ENCODE data around the gene TFPI.

DNA sequence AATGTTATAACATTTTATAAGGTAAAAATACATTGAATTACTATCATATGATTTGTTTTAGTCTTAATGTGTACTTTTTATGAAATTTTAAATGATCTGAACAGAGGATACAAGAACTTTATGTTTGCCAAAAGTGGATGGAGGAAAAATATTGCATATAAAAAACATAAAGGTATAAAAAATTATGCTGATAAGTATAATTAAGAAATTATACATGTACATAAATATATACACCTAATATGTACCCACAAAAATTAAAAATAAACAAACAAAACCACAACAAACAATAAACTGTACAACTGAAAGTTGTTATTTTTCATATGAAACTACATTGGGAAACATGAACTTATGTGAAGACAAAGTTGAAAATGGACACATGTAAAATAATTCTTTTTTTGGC, 68.0 kb downstream of the TFPI start:
- TF ChIP-seq, protein P1, sequence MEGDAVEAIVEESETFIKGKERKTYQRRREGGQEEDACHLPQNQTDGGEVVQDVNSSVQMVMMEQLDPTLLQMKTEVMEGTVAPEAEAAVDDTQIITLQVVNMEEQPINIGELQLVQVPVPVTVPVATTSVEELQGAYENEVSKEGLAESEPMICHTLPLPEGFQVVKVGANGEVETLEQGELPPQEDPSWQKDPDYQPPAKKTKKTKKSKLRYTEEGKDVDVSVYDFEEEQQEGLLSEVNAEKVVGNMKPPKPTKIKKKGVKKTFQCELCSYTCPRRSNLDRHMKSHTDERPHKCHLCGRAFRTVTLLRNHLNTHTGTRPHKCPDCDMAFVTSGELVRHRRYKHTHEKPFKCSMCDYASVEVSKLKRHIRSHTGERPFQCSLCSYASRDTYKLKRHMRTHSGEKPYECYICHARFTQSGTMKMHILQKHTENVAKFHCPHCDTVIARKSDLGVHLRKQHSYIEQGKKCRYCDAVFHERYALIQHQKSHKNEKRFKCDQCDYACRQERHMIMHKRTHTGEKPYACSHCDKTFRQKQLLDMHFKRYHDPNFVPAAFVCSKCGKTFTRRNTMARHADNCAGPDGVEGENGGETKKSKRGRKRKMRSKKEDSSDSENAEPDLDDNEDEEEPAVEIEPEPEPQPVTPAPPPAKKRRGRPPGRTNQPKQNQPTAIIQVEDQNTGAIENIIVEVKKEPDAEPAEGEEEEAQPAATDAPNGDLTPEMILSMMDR (IDR thresholded peaks at IDR 0.05) = no peak
- TF ChIP-seq POLR2AphosphoS5 (IDR thresholded peaks at IDR 0.05) (no peak), POLR2A (IDR thresholded peaks at IDR 0.05) (no peak)
